NCI-H446 (cell line): ENCODE data around the gene CHMP6.
A peak's percentile ranks its signal among the peaks of the same experiment; 100 is the strongest.
"Not testable (repeated sequence)": the region's sequence is repeated elsewhere in the genome, so short reads cannot be mapped to it uniquely, and the experiment has no call there.

ENCODE experiments used
- DNase-seq, 2 experiments: peaks; one replicate each; lab custom pipeline; 2025; lab: John Stamatoyannopoulos, UW

CHMP6 gene

DNA sequence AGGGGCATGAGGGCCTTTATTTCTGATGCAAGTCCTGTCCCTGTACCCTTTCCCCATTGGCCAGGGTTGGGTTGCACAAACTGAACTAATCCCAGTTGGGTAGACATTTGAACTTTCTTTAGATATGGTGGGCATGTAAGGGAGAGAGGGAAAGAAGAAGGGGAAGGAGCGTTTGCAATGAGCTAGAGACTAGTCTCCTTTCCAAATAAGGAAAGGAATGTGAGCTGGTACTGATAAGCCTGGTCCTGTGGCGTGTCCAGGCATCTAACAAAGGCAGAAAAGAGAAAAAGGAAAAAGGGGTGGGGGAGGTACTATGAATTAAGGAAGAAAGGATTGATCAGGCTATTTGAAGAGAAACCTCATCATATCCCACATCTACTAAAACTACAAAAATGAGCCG is 20.3 kb downstream of the CHMP6 start:
- no peak for DNase-seq

DNA sequence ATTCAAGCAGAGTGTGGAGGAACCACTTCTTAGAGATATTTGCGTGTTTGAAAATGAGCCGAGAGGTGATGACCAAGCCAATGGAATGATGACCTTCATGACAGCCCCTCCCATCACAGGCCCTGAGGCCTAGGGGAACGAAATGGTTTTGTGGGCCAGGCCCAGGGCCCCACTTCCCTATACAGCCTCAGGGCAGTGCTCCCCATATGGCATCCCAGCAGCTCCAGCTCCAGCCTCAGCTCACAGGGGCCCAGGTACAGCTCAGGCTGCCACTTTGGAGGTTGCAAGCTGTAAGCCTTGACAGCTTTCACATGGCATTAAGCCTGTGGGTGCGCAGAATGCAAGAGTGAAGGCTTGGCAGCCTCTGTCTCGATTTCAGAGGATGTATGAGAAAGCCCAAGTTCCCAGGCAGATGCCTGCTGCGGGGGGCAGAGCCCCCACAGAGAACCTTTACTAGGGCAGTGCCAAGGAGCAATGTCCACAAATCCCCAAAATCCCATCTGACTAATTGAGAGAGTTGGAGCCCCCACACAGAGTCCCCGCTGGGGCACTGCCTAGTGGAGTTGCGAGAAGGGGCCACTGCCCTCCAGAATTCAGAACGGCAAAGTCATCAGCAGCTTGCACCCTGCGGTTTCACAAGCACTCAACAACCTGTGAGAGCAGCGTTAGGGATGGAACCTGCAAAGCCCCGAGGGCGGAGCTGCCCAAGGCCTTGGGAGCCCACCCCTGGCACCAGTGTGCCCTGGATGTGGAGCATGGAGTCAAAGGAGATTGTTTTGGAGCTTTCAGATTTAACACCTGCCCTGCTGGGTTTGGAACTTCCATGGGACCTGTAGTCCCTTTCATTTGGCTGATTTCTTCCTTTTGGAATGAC is 21.2 kb downstream of the CHMP6 start:
- no peak for DNase-seq

DNA sequence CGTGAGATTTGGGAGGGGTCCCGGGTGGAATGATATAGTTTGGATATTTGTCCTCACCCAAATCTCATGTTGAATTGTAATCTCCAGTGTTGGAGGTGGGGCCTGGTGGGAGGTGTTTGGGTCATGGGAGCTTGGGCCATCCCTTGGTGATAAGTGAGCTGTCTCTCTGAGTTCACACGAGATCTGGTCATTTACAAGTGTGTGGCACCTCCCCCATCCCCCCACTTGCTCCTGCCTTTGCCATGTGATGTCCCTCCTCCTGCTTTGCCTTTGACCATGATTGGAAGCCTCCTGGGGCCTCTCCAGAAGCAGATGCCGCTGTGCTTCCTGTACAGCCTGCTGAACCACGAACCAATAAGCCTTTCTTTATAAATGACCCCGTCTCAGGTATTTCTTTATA is 22.0 kb downstream of the CHMP6 start:
- DNase-seq = no peak

DNA sequence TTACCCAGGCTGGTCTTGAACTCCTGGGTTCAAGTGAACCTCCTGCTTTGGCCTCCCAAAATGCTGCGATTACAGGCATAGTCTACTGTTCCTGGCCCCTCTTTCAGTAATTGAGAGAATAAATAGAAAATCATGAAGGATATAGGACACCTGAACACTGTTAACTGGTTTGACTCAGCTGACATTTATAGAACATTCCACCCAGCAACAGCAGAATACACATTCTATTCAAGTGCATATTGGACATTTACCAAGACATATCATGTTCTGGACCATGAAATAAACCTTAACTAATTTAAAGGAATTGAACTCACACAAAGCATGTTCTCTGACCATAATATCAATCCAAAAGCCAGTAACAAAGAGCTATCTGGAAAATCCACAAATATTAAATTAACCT is 23.5 kb downstream of the CHMP6 start:
- no peak for DNase-seq

DNA sequence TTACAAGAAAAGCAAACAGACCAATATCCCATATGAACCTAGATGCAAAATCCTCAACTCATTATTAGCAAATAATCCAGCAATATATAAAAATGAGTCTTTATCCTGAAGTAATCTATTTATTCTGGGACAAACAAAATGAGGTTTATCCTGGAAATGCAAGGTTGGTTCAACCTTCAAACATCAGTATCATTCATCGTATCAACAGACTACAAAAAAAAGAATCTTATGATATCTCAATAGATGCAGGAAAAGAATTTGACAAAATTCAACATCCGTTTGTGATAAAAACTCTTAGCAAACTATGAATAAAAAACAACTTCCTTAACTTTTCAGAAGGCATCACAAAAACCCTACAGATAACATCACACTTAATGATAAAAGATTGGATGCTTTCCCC is 24.9 kb downstream of the CHMP6 start:
- DNase-seq = no peak

DNA sequence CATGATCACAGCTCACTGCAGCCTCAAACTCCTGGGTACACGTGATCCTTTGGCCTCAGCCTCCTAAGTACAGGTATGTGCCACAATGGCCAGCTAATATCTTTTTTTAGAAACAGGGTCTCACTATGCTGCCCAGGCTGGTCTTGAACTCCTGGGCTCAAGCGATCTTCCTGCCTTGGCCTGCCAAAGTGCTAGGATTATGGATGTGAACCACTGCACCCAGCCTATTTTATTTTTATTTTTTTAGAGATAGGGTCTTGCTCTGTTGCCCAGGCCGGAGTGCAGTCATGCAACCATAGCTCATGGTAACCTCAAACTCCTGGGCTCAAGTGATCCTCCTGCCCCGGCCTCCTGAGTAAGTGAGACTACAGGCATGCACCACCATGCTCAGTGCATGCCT is 25.7 kb downstream of the CHMP6 start:
- not testable (repeated sequence) for DNase-seq

DNA sequence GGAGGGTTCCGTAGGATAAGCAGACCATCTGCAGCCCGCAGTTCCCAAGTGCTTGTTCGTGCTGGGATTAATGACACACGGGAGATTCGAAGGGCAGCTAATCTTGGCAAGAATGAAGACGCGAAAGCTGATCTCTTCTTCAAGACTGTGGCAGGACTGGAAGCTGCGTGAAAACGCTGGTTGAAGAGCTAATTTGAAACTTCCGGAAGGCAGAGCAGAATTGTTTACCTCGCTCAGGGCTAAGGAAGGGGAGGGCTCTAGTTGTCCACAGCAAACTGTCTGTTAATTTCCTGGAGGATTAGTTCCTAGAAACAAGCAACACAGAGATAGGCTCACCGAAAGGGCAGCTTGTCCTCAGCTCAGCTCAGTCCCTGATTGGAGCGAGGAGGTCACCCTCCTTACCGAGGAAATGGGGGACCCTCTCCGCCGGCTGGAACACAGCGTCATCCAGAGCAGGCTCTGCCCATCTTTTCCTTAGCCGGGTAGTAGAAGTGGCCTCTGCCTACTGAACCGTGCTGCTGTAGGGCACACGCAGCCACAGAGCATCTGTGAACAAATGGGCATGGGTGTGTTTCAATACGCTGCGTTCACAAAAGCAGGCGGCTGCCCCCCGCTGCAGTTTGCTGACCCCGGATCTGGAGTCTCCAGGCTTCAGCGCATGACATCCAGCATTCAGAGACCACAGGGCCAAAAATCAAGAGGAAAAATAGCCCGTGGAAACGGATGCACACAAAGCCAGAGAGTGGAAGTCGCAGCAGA is 26.6 kb downstream of the CHMP6 start:
- DNase-seq = peak in 1 of 2 experiments; percentile 44

DNA sequence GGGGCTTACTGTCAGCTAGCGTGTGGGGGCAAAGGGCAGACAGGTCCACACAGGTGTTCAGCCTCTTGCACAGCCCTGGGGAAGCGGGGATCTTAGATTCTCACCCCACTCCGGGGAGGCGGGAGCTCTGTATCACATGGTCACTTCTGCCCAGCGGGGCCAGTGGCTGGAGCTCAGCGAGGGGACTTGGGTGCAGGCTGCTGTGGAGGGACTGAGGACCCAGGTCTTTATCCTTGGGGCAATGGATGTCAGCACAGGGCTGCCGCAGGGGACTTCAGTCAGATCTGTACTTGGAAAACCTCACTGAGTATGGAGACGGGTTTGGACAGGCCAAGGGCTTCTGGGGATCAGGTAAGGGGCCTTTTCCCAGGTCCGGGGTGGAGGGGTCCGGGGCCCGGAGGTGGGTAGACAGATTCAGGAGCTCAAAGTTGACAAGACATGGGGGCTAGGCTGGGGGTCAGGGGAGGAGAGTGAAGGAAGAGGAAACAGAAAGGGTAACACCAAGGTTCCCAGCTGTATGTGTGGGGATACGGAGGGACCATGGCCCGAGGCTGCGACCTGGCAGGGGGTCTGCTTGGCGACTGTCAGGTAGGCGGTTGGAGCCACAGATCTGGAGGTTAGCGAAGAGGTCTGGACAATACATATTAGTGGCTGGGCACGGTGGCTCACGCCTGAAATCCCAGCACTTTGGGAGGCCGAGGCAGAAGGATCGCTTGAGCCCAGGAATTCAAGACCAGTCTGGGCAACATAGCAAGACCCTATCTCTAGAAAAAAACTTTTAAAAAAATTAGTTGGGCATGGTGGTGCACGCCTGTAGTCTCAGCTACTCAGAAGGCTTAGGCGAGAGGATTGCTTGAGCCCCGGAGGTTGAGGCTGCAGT is 28.2 kb downstream of the CHMP6 start:
- DNase-seq = no peak

DNA sequence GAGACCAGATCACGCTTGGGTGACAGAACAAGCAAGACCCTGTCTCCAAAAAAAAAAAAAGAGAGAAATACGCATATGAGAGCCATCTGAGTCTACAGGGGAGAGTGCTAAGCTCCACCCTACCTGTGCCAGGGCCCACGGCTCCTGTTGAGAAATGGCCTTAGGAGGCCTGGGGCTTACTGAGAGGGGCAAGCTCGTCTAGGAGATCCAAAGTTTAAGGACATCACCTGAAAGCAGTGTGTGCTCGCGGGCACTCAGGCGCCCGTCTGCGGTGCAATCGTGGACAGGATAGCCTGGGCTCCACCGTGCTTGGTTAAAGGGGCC is 28.8 kb downstream of the CHMP6 start:
- DNase-seq = no peak

DNA sequence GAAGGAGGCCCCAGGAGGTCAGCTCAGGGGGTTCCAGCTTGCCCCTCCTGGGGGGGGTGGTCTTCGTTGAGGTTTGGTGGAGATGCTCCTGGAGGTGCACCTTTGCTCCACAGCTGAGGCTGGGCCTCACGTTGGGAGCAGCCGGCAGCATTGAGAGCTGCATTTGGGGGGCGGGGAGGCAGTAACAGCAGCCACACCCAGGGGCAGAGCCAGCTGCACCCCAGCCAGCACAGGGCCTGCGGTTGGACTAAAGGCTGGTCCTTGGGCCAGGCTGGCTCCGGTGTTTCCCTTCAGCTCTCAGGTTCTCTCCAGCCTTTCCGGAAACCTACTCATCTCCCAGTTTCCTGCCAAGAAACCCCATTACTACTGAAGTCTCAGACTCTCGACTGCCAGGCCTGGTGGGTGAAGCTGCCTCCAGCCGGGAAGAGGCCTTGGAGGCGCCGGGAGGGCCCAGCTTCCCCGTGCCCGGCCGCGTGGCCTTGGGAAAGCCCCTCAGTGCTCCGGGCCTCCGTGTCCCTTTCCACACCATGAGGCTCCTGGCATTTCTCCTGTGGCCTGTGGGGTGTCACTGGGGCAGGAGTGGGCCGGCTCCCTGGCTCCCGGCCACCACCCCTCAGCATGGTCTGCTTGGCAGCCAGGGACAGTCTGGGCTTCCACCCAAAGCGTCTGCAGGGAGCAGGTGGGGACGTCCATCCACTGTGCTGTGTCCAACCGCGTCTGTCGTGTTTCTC is 29.3 kb downstream of the CHMP6 start:
- DNase-seq = peak; percentile 77 to 90

DNA sequence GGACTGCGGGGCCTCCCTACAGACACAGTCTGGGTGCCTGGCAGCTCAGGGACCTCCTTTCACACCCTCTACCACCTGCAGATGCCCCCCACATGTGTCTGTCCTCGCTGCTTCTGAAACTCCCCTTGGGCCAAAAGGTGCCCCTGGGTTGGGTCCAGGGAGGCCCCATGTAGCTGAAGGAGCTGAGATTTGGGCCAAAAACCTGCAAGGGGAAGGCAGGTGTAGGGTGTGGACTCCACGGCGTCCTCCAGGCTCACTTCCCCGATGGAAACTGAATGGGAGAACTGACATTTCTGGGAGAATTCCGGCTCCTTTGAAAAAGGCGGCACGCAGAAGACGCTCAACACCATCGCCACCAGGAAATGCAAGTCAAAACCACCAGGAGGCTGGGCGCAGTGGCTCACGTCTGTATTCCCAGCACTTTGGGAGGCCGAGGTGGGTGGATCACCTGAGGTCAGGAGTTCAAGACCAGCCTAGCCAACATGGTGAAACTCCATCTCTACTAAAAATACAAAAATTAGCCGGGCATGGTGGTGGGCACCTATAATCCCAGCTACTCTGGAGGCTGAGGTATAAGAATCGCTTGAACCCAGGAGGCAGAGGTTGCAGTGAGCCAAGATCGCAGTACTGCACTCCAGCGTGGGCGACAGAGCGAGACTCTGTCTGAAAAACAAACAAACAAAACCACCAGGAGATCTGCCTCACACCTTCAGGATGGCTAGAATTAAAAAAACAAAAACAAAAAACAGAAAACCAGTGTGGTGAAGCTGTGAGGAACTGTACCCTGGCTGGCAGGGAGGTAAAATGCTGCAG is 30.1 kb downstream of the CHMP6 start:
- DNase-seq = no peak

DNA sequence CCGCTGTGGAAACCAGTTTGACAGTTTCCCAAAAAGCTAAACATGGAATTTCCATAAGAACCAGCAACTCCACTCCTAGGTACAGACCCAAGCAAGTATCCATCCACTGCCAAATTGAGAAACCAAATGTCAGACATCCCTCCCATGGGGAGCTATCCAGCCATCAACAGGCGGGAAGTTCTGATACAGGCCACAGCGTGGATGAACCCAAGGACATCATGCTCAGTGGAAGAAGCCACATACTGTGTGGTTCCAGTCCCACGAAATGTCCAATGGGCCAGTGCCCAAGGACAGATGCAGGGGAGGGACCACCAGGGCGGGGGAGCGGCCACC is 30.7 kb downstream of the CHMP6 start:
- peak in 1 of 2 experiments; percentile 37 for DNase-seq

DNA sequence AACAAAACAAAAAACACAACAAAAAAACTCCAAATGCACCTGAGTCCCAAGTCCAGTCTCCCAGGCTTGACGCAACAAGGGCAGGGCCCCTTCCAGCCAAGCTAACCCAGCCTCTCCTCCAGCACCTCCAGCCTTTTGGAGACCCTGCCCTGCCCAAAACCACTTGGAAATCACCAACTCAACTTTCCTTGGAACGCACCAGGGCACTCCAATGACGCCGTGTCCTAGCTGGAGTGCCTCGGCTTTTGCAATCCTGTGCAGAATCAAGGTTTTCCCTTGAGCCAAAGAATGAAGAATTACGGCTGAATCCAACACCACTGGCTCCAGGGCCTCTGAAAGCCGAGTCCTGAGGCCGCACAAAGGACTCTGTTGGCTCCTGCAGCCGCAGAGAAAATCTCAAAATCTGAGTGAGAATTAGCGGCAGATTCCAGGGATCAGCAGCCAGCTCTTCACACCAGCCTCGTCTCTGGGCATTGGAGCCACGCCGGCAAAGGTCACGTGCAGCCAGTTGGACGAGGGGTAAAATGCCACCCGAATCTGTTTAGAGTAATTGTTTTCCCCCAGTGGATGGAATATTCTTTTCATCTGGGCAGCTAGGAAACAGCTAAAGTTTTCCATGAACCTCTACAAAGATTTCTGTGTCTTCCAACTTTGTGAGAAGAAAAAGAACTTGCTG is 33.6 kb downstream of the CHMP6 start:
- DNase-seq = no peak

DNA sequence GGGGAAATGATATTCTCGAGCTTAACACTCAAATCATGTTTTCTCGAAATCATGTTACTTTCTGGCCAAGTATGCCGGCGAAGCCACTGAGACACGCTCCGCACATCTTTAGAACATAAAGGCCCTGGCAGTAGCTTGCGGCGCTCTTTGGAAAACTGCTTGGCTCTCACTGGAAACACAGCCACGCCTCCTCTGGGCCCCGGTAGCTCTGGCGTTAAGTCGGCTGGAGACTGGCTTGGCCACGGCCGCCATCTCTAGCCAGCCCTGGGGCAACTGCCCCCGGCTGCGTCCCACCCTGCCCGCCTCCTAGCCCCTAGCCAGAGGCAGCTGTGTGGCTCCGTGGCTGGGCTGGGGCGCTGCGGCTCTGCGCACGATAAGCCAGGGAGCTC is 34.1 kb downstream of the CHMP6 start:
- DNase-seq = peak in 1 of 2 experiments; percentile 55

DNA sequence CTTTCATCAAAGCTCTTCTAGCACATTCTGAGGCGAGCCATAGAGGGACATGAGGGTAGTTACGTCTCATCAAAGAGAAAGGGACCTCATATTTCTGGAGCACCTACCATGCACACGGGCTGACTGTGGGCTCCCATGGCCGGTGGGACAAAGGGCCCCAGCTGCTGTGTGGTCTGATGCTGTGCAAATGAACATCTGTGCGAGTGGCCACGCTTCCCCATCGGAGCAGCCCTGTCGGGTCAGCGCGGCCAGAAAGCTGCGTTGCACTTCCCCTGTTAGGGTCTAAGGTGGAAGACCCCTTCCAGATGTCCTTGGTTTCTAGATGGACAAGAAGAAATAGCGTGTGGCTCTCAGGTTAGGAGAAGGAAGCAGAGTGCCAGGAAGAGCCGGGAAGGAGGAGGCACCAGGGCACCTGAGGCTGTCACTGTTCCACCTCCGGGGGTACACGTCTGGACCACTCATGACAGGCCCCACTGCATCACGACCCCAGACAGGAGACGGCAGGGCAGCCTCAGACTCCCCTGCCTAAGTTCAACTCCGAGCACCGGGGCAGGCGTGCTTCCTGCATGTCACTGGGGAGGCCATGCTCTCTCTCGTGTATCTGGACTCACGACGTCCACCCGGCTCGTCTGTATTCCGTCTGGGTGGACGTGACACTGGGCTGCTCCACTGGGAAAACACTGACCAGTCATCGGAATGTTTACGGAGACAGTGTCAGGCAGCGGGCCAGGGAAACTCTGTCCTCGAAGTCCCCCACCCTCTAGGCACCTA is 34.8 kb downstream of the CHMP6 start:
- DNase-seq = no peak

DNA sequence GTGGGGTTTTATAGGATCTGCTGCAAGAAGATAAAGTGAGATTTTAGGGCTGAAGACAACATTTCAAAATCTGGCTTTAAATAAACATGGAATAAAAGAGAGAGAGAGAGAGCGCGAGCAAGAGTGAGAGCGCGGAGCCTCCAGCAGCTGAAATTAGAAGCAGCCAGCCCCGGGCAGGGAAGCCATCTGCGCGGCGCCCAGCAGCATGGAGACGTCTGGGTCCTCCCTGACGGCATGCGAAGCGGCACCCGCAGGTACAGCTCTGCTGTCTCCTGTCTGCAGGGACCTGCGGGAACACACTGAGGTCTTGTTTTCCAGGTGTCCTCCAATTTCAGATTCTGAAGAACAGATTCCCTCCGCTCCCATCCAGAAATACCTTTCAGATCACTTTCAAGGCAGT is 35.4 kb downstream of the CHMP6 start:
- no peak for DNase-seq

DNA sequence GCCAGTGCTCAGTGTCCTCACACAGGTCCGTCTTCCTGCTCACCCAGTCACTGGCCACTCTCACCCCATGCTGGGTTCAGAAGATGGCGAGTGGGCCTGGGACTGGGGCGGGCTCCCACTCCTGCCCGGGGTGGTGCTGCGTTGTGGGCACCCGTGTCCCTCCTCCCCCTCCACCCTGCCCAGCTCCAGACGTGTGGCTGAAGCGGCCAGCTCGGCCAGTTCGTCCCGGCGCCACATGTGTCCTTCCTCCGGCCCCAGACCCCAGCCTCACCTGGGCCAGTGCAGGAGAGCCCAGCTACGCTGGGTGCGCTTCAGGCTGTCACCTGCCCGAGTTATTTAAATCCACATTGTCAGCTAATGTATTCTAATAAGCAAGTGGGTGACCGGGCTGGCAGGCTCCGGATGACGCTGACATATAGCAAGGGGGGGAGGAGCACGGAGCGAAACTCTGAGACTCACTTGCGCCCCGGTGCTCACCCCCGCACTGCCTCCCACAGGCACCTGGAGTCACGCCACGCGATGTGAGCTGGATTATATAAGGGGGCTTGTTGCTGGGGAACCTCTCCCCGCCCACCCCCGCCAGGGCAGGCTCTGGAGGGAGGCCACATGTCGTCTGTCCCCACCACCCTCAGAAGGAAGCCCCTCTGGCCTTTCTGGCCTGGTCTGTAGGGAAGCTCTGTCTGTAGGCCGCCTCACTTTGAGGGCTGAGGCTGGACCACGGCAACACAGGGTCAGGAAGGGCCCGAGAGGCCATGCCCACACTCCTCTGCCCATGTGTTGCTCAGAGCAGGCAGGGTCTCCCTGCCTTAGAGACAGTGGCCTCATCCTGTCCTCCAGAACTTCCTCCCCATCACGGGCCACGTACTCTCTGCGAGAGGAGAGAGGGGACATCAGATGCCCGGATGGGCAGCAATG is 36.2 kb downstream of the CHMP6 start:
- no peak for DNase-seq

DNA sequence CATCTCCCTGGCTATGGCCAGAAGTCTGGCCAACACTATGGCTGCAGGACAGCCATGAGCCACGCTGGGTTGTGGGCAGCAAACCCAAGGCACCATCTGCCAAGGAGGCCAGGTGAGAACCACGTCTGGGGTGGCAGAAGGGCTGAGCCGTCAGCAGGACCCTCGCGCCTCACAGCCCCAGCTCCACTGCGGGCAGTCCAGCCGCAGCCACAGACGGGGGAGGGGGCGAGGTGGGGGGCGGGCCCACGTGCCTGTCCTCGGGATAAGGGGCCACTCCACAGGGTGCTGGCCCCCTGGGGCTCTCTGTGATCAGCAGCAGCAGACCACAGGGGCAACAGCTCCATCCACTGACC is 36.8 kb downstream of the CHMP6 start:
- DNase-seq = no peak

DNA sequence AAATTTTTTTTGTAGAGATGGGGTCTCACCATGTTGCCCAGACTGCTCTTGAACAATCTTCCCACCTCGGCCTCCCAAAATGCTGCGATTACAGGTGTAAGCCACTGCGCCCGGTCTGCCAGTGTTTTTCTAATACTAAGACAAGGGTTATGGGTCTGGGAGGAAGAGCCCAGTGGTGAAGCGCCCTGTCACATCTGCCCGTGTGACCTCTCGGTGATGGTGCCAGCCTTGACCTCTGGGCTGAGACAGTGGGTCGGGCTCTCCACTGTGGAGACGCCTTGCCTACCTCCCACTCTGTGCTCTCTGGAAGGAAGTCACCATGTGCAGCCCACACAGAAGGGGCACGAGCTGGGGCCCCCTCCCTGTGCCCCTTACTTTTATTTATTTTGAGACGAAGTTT is 38.2 kb downstream of the CHMP6 start:
- DNase-seq = no peak
